Renal cortical epithelial cell (primary cell): ENCODE data around the gene ITGA11. TPM values are rescaled to one million over a fixed set of nuclear protein-coding genes. Genes with fewer than 3 reads are reported as not detected.

Source experiments
- DNase-seq: peaks from one replicate; pipeline ENCODE4 v3.0.0-alpha.2; 2011; ENCODE audit warnings: low read depth
- total RNA-seq: library from RNA; depleted of rRNA; stranded (reverse); fragments of >200 nt; gene quantifications from 2 replicates; pipeline ENCODE4 v1.2.3, GENCODE V29; 2014

Gene ITGA11
- total RNA-seq, 1 donor from 2014 or later: 9.2 TPM

- no peak for DNase-seq
Observed at GRCh38 chr15:68311859-68312557, 120.0 kb downstream of the ITGA11 start.

GRCh38 chr15:68311464-68311835 is 120.5 kb downstream of the ITGA11 start:
- no peak for DNase-seq

- no peak for DNase-seq
Observed at GRCh38 chr15:68310804-68311463, 121.0 kb downstream of the ITGA11 start.

GRCh38 chr15:68310178-68310803 is 121.7 kb downstream of the ITGA11 start:
- no peak for DNase-seq

GRCh38 chr15:68309024-68309423 is 122.9 kb downstream of the ITGA11 start:
- no peak for DNase-seq

- no peak for DNase-seq
Observed at GRCh38 chr15:68307131-68307928, 124.6 kb downstream of the ITGA11 start.

- no peak for DNase-seq
Observed at GRCh38 chr15:68305420-68305871, 126.5 kb downstream of the ITGA11 start.

GRCh38 chr15:68304589-68305337 is 127.2 kb downstream of the ITGA11 start:
- no peak for DNase-seq

- peak; percentile 31 for DNase-seq
Observed at GRCh38 chr15:68303560-68304436, 128.2 kb downstream of the ITGA11 start.

GRCh38 chr15:68303134-68303533 is 128.8 kb downstream of the ITGA11 start:
- DNase-seq: no peak

GRCh38 chr15:68302729-68303128 is 129.2 kb downstream of the ITGA11 start:
- no peak for DNase-seq

- DNase-seq: no peak
Observed at GRCh38 chr15:68301301-68301700, 130.7 kb downstream of the ITGA11 start.

GRCh38 chr15:68300115-68300940 is 131.6 kb downstream of the ITGA11 start:
- no peak for DNase-seq

- DNase-seq: no peak
Observed at GRCh38 chr15:68299436-68299835, 132.5 kb downstream of the ITGA11 start.

- DNase-seq: no peak
Observed at GRCh38 chr15:68298882-68299381, 133.0 kb downstream of the ITGA11 start.

- DNase-seq: no peak
Observed at GRCh38 chr15:68298336-68298735, 133.6 kb downstream of the ITGA11 start.

GRCh38 chr15:68295014-68295805 is 136.8 kb downstream of the ITGA11 start:
- no peak for DNase-seq

- DNase-seq: no peak
Observed at GRCh38 chr15:68292967-68293366, 139.0 kb downstream of the ITGA11 start.
